ENCODE measurements around the gene NAT16. TPM values are rescaled to one million over a fixed set of nuclear protein-coding genes. Genes with fewer than 3 reads are reported as not detected.
A peak's percentile ranks its signal among the peaks of the same experiment; 100 is the strongest.
"Not testable (repeated sequence)": the region's sequence is repeated elsewhere in the genome, so short reads cannot be mapped to it uniquely, and the experiment has no call there.

The NAT16 gene
- polyA plus RNA-seq (ENCODE audit: insufficient read length) = not detected
- long read RNA-seq, donor 1 = 0 reads
- long read RNA-seq, donor 2 = 0 reads
- long read RNA-seq, donor 3 = 0 reads
- long read RNA-seq, donor 4 = 0 reads
- long read RNA-seq, donor 5 = 0 reads
- long read RNA-seq, donor 6 = 0 reads
- long read RNA-seq, donor 7 = 0 reads
- long read RNA-seq, donor 8 = 0 reads

- DNase-seq = no peak
Observed at GRCh38 chr7:101180130-101180755, at the start of gene NAT16. TSS of gene NAT16 (minus strand) at chr7:101180293. CDS start at chr7:101174807, 5,486 bp downstream.

GRCh38 chr7:101226721-101227120 is 46.6 kb upstream of the NAT16 start:
- DNase-seq = no peak

- DNase-seq = no peak
Observed at GRCh38 chr7:101225650-101226049, 45.6 kb upstream of the NAT16 start.

GRCh38 chr7:101223528-101223927 is 43.4 kb upstream of the NAT16 start:
- DNase-seq = no peak

GRCh38 chr7:101222275-101222830 is 42.3 kb upstream of the NAT16 start:
- DNase-seq = no peak

GRCh38 chr7:101220295-101220694 is 40.2 kb upstream of the NAT16 start:
- DNase-seq = no peak

- DNase-seq = no peak
Observed at GRCh38 chr7:101218236-101219125, 38.4 kb upstream of the NAT16 start.

- peak; percentile 99 for DNase-seq
Observed at GRCh38 chr7:101217388-101218235, 37.5 kb upstream of the NAT16 start, which contains the start of the genes PLOD3 and ZNHIT1. TSS of gene PLOD3 (minus strand) at chr7:101217581. CDS start at chr7:101217274, 307 bp downstream. TSS of gene ZNHIT1 (plus strand) at chr7:101218165. CDS start at chr7:101218196, 31 bp downstream.

GRCh38 chr7:101216860-101217387 is 36.8 kb upstream of the NAT16 start:
- DNase-seq = no peak

GRCh38 chr7:101216001-101216859 is 36.1 kb upstream of the NAT16 start:
- DNase-seq = no peak

- DNase-seq = no peak
Observed at GRCh38 chr7:101212014-101212413, 31.9 kb upstream of the NAT16 start.

GRCh38 chr7:101211501-101211900 is 31.4 kb upstream of the NAT16 start:
- no peak for DNase-seq

GRCh38 chr7:101210143-101210542 is 30.1 kb upstream of the NAT16 start:
- no peak for DNase-seq

GRCh38 chr7:101208794-101209193 is 28.7 kb upstream of the NAT16 start:
- no peak for DNase-seq

- no peak for DNase-seq
Observed at GRCh38 chr7:101207459-101207858, 27.4 kb upstream of the NAT16 start.

GRCh38 chr7:101206665-101207042 is 26.6 kb upstream of the NAT16 start:
- DNase-seq = no peak

GRCh38 chr7:101205901-101206664 is 26.0 kb upstream of the NAT16 start:
- no peak for DNase-seq

- not testable (repeated sequence) for DNase-seq
Observed at GRCh38 chr7:101203740-101204738, 23.9 kb upstream of the NAT16 start.
